GM19455 (cell line): ENCODE measurements around the gene COMMD6.
"Not testable (repeated sequence)": the region's sequence is repeated elsewhere in the genome, so short reads cannot be mapped to it uniquely, and the experiment has no call there.

Experiments
- ATAC-seq: cut with Tn5 transposase; IDR thresholded peaks from one replicate; pipeline ENCODE4 v1.9.1; 2021; ENCODE audit not compliant: unreplicated experiment

The COMMD6 gene

DNA sequence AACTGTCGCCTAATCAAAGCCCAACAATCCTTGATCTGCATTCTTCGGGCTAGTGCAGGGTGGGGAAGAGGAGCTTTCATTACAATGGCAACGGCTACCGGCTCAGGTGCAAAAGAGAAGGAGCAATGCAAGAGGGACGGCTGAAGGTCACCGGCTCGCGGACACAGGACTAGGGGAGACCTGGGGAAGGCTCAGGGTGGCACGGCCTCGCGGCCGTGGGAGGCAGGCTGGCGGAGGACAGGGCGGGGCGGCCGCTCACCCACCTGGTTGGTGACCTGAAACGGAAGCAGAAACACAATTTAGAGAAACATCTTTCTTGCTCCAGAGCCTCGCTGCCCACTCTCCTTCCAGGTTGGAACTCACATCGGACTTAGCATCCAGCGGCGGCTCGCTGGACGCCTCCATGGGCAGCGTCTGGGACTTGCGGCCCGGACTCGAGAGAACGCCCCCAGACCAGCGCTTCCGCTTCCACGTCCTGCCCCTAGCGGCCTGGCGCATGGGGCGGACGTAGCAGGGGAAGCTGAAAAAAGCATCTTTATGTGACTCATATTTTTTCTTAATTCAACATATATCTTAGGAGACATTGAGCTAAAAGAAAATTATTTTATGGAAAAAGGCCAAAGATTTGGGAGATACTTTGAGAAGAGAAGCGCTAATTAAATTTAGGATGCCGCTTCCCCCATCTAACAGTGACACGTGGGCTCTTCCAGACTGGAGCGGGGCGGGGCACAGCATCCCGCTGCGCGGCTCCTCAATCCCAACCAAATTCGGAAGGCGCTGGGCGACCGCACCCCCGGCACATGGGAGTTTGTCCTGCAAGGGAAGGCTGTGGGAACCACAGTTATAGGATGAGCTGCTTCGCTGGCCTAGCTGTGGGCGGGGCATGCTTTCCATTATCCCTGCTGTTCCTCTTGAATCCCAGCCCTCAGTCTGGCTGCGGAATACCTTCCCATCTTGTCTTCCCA is at the start of gene COMMD6:
TSS of gene COMMD6 (minus strand) at position 441 of the 965 bp plus-strand sequence. CDS start at position 405, 36 bp downstream.
- ATAC-seq, result peak; percentile 99

DNA sequence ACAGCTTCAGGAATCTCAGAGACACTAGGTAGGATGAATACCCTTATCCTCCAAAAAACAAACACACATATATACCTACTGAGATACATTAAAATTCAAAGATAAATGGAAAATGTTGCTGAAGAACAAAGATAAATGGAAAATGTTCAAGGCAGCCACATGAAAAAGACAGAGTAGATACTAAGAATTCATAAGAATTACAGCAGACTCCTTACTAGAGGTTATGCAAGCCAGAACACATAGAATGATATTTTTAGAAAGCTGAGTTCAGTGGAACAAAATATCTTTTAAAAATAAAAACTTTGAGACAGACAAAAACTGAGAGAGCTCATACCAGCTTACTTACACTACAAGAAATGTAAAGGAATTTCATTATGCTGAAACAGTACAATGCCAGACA is 47.5 kb upstream of the COMMD6 start:
- ATAC-seq, result no peak

DNA sequence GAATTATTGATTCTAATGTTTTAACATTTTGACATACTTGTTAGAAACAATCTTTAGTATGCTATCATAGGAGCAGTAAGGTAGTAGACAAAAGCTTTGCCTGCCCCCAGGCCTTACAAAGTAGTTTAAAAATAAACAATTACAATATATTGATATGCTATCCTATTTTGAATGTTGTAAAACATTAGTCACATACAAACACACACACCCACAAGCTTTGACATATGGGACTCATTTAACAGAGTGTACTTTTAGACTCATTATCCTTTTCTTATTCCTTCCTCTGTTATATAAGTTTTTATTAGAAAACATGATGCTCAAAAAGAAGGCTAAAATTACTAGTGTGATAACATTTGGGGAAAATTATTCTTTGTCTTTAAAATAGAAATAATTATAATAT is 45.5 kb upstream of the COMMD6 start:
- ATAC-seq, result no peak

DNA sequence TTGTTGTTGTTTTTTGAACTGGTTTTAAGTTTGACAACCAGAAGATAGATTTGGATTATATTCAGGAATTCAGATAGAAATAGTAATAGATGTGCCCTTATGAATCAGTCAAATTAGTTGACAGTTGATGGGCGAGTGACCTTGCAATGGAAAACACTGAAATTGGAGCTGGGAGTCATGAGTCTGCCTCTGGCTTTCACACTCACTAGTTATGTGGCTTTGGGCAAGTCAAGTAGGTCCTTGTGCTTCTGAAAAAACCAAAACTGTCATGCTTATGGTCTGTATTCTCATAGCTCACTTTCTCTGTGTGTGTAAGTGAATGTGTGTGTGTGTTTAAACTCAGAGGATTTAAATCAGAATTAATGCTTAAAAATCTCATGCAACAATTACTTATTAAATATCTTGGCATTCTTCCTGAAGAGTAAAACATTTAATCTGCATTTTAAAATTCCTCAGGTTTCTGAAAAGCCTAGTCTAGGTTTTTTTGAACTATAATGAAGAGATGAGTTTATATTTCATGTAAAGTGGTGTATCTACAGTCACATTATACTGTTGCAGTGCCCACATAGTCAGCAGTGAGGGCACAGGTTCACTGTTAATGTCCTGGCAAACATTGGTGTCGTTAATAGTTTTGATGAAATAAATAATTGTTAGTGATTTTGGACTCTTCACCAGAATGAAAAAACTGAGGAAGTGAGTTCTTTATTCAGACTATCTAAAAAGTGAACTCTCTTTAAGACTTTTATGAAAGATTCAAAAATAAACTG is 44.4 kb upstream of the COMMD6 start:
- no peak for ATAC-seq

DNA sequence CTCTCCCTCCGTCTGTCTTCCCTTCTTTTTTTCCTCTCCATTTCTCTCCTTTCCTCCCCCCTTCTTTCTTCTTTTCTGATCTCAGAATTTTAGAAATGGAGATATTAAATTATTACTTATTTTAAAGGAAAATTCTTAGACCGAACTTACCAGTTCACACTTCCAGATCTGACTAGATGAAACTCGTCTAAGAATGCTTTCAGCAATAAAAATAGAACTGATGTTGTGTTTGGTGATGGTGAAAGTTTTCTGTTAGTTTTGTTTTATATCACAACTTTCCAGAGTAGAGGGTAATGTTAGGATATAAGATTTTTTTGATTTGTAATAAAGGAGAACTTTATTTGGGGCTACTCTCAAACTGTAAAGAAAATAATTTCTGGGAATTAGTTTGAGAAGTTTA is 41.9 kb upstream of the COMMD6 start:
- ATAC-seq, result no peak

DNA sequence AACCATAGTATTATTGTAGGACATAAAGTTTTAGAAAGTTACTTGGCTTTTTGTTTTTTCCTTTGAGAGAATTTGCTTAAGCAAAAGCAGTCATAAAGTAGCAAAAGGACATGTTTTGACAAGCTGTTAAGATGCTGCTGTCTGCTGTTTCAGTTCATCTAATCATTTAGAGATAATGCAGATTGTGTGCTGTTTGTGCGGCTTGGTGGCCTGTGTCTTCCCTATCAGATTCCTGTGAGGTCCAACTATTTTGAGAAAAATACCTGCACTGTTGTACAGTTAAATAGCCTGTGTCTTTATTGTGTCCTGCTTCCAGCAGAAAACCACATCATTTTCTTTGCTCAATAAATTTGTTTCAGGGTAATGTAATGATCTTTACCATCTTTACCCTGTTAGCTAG is 31.9 kb upstream of the COMMD6 start:
- no peak for ATAC-seq

DNA sequence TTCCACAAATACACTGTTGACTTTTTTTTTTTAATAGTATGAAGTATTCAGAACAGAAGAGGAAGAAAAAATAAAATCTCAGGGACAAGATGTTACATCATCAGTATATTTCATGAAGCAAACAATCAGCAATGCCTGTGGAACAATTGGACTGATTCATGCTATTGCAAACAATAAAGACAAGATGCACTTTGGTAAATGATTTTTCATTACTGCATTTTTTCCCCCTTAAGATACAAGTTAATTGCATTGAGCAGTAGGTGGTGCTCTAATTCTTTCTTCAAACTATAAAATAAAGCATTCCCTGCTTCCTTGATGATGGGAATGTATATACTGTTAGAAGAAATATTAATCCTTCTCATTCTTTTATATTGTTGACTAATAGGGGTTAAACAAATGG is 29.0 kb upstream of the COMMD6 start:
- no peak for ATAC-seq

DNA sequence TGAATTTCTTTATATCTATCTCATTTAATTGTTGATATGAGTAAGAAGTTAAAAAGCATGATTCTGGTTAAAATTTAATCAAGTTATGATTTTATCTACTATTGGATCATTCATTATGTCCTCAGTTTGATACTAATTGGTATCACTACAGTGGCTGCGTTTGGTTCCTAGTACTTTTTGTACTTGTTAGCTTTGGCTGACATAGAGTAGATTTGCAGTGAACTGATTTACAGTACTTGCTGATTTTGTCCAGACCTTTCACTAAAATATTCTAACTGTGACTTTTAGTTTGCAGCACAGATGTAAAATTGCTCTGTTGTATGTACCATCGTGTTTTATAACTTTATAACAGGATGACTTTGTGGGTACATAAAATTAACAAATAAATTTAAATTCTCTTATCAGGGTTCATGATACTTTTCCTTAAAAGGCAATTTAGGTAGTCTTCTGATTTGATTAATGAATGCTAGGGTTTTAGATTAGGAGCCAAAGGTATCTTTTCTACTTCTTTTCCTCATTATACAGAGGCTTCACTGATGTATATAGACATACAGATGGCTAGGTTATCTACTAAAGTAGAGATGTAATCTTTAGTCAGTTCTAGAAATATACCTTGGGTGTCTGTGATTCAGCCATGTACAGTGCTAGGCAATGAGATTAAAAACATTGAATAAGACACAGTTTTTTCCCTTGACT is 20.7 kb upstream of the COMMD6 start:
- ATAC-seq, result no peak

DNA sequence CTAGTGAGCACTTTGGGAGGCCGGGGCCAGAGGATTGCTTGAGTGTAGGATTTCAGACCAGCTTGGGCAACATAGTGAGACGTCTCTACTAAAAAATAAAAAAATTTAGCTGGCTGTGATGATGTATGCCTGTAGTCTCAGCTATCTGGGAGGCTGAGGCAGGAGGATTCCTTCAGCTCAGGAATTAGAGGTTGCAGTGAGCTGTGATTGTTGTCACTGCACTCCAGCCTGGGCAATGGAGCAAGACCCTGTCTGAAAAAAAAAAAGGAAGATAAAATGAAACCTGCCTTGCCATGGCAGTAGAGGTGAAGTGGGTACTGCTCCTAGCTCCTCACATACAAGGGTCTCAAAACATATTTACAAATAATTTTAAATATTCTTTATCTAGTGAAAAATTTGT is 19.3 kb upstream of the COMMD6 start:
- ATAC-seq, result no peak

DNA sequence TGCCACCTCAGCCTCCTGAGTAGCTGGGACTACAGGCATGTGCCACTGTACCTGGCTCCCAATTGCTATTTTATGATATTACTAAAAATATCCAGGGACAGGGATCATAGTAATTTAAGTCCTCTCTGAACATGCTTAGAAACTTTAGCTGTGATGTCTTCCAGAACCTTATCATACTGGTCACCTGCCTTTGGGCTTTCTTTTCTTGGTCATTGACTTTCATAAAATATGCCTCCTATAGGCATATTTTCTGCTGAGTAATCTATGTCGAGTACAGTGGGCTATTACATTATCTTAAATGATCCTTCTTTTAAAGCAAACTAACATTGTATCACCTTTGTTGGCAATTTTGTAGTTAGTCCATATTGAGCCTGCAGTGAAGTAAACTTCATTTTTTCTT is 18.2 kb upstream of the COMMD6 start:
- no peak for ATAC-seq

DNA sequence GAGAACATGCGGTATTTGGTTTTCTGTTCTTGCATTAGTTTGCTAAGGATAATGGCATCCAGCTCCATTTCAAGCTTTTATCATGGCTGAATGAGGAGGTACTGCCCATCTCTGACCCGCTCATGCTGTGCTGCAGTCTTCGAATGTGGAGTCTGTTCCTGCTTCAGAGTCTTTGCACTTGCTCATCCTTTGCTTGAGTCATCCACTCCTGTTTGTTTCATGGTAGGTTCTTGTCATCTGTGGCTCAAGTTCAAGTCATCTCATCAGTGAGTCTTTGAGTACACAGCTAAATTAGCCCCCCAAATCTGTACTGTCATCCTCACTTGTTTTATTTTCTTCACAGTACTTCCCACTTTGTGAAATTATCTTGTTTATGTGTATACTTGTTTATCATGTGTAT is 17.3 kb upstream of the COMMD6 start:
- no peak for ATAC-seq

DNA sequence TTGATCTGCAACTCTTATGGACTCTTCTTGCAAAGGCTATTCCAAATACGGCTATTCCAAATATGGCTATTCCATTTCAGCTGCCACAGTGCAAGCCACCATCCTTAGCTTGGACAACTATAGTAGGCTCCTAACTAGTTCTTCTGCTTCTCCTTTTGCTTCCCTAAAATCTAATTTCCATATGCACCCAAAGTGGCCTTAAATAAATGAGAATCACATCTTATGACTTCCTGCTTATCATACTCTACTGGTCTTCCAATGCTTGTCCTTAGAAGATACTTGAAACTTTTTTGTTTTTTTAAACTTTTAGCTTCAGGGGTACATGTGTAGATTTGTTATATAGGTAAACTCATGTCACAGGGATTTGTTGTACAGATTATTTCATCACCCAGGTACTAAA is 16.8 kb upstream of the COMMD6 start:
- ATAC-seq, result no peak

DNA sequence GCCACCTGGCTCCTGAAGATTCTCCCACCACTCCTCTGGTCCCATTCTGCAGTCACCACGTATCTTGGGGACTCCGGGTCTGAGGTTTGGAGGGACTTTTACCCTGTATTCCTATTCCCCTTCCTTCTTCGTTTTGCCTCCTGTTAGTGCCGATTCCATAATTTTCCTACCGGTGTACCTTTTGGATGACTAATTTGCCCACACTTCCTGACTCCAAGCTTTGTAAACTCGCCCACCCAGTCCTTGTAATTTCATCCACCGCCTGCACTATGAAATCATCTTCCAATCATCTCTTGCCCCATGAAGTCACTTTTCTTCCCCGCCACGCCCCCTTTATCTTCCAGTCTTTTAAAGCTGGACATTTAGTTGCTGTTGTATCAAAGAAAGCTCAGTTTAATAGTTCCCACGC is 12.5 kb upstream of the COMMD6 start:
- ATAC-seq, result peak; percentile 8

DNA sequence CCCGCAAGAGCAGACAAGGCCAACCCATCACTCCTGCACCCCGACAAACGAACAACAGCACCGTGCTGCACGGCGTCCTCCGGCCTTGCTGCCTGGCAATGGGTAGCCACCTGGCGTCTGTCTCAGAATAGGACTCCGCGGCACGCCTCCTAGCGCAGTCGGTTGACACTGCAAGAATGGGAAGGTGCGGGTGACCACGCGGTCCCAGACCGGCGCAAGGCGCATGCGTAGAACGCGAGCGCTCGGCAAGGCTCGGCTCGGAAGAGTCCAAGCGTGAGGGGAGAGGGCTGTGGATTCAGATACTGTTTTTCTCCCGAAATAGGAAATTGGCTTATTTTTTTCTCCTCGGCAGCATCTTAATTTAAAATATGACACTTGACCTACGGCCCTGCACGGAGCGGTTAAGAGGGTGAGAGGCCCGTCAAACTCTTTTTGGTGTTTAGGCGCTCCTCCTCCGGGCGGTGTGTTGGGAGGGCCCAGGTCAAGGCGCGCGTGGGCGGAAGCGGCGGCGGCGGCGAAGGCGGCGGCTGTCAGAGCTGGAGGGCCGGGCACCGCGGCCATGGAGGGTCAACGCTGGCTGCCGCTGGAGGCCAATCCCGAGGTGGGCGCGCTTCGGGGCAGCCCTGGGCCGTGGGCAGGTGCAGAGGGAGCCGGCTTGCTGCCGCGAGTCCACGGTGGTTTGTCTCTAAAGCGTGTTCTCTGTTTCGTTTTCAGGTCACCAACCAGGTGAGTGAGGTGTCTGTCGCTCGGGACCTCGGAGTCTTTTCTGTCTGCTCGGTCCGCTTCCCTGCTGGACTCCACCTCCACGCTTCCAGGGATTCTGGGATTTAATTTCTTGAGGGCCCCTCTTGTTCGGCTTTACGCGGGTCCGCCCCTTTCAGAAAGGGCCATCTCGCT is 11.9 kb upstream of the COMMD6 start, which contains the start of gene UCHL3:
TSS of gene UCHL3 (plus strand) at position 530 of the 897 bp plus-strand sequence. CDS start at position 560, 30 bp downstream.
- peak; percentile 98 for ATAC-seq

DNA sequence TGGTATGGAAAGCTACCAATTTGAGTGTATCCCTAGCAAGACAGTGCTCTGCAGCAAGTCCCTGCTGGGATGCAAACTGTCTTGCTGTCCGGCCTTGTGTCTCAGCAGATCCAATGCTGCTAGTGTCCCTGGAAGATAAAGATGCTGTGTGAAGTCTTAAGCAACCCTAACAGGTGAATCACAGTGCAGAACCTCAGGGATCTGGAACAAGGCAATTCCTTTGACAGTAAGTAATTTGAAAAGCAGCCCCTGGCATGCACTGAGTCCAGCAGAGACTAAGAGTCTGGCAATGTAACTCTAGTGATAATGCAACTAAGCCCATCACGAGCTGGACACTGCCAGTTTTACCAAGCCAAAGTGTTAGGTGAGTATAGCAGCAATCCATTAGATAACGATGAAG is 10.3 kb upstream of the COMMD6 start:
- no peak for ATAC-seq

DNA sequence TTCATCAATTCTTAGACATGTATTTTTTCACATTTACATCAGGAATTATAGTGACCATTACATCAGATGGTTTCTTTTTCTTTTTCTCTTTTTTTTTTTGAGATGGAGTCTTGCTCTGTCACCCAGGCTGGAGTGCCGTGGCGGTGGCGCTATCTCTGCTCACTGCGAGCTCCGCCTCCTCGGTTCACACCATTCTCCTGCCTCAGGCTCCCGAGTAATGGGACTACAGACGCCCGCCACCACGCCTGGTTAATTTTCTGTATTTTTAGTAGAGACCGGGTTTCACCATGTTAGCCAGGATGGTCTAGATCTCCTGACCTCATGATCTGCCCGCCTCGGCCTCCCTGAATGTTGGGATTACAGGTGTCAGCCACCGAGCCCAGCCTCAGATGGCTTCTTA is 7.7 kb upstream of the COMMD6 start:
- not testable (repeated sequence) for ATAC-seq

DNA sequence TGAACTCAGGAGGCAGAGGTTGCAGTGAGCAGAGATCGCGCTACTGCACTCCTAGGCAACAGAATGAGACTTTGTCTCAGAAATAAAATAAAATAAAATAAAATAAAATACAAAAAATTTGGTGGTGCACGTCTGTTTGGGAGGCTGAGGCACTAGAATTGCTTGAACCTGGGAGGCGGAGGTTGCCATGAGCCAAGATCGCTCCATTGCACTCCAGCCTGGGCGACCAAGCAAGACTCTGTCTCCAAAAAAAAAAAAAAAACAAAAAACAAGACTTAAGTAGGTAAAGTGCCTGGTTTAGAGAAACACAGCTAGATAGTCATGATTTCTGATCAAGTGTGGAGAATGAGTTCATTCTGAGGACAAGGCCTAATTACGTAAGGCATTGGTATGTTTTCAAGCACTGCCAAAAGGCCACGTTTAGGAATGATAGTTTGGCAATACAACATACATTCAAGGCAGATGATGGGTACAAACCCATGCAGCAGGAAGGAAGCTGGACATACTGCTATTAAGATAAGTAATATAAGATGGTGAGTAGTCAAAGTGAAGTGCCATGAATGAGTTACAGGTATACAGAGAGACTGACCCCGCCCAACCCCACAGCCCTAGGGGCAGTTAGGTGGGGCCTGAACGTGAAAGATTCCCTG is 7.2 kb upstream of the COMMD6 start:
- ATAC-seq, result no peak

DNA sequence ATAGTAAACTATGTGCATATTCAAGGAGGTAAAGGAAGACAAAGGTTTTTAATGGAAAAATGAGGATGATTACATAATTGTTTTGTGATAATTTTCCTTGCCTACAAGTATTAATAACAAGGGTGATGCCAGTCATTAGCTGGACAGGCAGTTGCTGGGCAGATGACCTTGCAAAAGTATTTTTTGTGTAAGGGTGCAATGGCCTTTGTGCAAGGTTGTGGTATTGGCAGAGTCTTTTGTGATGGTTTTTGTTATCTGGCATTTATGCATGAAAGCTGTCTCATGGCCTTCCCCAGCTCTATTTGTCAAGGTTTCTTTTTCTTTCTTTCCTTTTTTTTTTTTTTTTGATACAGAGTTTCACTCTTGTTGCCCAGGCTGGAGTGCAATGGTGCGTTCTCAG is 4.3 kb upstream of the COMMD6 start:
- no peak for ATAC-seq

DNA sequence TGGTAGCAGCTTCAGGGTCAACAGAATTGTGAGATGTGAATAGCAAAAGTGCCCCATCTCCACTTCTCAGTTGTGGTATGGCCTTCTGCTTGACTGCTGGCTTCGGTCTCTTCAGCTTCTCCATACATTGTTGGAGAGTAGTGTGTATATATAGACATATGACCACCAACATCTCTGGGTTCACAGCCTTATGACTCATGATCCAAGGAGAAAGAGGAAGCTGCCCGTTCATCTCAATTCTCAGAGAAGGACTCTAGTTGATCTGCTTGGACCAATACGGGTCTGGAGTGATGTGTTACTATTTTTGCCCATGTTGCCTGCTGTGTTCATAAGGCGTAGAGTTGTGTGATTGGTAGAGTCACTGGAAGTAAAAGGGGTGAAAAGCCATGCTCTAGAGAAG is 3.6 kb upstream of the COMMD6 start:
- ATAC-seq, result no peak

DNA sequence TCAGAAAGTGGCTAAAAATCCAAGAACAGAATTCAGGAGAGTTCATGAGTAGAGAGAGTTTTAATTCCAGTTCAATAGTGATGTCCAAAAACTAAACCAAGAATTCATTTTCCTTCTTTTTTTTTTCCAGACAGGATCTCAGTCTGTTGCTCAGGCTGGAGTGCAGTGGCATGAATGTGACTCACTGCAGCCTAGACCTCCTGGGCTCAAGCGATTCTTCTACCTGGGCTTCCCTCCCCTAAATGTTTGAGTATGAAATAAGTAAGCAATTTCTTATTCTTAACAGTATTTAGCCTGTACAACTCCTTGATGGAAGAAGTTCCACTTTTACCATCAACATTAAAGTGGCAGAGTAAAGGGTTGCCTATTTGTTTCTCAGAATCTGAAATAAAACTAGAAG is 3.8 kb downstream of the COMMD6 start:
- ATAC-seq, result no peak
